Activated B cell treated with CpG ODN at 0.5 μM for 24 hours (primary cell): ENCODE data around the gene ZMYND12. TPM values are rescaled to one million over a fixed set of nuclear protein-coding genes. Genes with fewer than 3 reads are reported as not detected.

Experiments used
- ATAC-seq: fragments of 200-7000 bp; cut with Tn5 transposase; one replicate; pipeline ENCODE4 v1.10.0; 2021; ENCODE audit warnings: low read depth, mild to moderate bottlenecking, moderate library complexity
- CTCF ChIA-PET: fragments of 350-600 bp; sonication (Branson Sonifier 250); formaldehyde crosslinking; loops from one replicate; lab custom pipeline; 2021; ENCODE audit warnings: antibody characterized with exemption; lab: Charles Lee
- POLR2A ChIA-PET: fragments of 350-600 bp; sonication (Branson Sonifier 250); formaldehyde crosslinking; loops from one replicate; lab custom pipeline; 2021; ENCODE audit warnings: antibody characterized with exemption; lab: Charles Lee
- DNase-seq: peaks from one replicate; pipeline ENCODE4 v3.0.0; 2022
- H3K27ac Mint-ChIP-seq: one replicate; pipeline ENCODE4 v1.8.0; 2020; ENCODE audit warnings: mixed read lengths
- H3K27me3 Mint-ChIP-seq: one replicate; pipeline ENCODE4 v1.8.0; 2021; ENCODE audit warnings: mixed read lengths
- H3K36me3 Mint-ChIP-seq: one replicate; pipeline ENCODE4 v1.8.0; 2021; ENCODE audit warnings: low read depth, mixed read lengths
- H3K4me1 Mint-ChIP-seq: one replicate; pipeline ENCODE4 v1.8.0; 2021; ENCODE audit warnings: mixed read lengths
- H3K4me3 Mint-ChIP-seq: one replicate; pipeline ENCODE4 v1.8.0; 2020; ENCODE audit warnings: mild to moderate bottlenecking, mixed read lengths
- H3K9me3 Mint-ChIP-seq: one replicate; pipeline ENCODE4 v1.8.0; 2020; ENCODE audit warnings: mixed read lengths
- CTCF ChIP-seq: fragments of 200-600 bp; IDR thresholded peaks from one replicate; pipeline ENCODE4 v1.8.0; 2022; ENCODE audit warnings: antibody characterized with exemption, mild to moderate bottlenecking
- intact Hi-C: fragments of 100-400 bp; cut with micrococcal nuclease; formaldehyde crosslinking; loops from one replicate; pipeline ENCODE4 v1.15.1; 2024
- total RNA-seq: library from RNA; stranded (reverse); gene quantifications from 2 replicates; pipeline ENCODE4 v1.2.3, GENCODE V29; 2022

The ZMYND12 gene
- total RNA-seq, 1 donor from 2014 or later, result 0.53 TPM

GRCh38 chr1:42423681-42424080, 32.1 kb downstream of the ZMYND12 start:
- DNase-seq (no peak), ATAC-seq (no peak)
- intact Hi-C loops, result no loop called here
- ChIA-PET POLR2A (no interaction called here), CTCF (no interaction called here)
- no peak overlapping the region for H3K27ac Mint-ChIP-seq
- H3K36me3 Mint-ChIP-seq, result no peaks in the 10 kb centered on the region
- H3K4me3 Mint-ChIP-seq, result no peak overlapping the region
- H3K9me3 Mint-ChIP-seq, result no peaks in the 10 kb centered on the region
- TF ChIP-seq CTCF, result no peak
- H3K27me3 Mint-ChIP-seq, result peaks cover 18% of the 10 kb centered on the region
- no peaks in the 10 kb centered on the region for H3K4me1 Mint-ChIP-seq

DNA sequence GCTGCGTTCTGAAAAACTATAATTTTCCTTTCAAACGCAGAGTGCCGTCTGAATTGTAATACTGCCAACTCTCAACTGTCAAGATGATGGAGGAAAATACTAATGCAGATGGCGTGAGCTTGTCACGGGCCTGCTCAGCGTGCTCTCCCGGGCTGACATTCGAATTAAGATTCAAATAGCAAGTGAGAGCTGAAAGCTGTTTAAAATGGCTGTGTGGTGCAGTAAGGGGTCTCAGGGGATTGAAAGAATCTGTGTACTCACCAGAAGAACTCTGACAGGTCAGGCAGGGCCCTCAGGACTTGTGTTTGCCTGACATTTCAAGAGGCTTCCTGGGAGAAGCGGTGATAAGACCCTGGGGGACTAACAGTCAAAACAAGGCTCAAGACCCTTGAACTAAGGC, 33.1 kb downstream of the ZMYND12 start:
- Mint-ChIP-seq H3K36me3 (no peaks in the 10 kb centered on the region), H3K4me1 (no peaks in the 10 kb centered on the region), H3K4me3 (no peak overlapping the region), H3K27ac (no peak overlapping the region), H3K9me3 (no peaks in the 10 kb centered on the region), H3K27me3 (peaks cover 22% of the 10 kb centered on the region)
- POLR2A ChIA-PET, result no interaction called here
- DNase-seq (no peak), ATAC-seq (no peak)
- no peak for TF ChIP-seq CTCF
- CTCF ChIA-PET, result no interaction called here
- intact Hi-C loops, result no loop called here

DNA sequence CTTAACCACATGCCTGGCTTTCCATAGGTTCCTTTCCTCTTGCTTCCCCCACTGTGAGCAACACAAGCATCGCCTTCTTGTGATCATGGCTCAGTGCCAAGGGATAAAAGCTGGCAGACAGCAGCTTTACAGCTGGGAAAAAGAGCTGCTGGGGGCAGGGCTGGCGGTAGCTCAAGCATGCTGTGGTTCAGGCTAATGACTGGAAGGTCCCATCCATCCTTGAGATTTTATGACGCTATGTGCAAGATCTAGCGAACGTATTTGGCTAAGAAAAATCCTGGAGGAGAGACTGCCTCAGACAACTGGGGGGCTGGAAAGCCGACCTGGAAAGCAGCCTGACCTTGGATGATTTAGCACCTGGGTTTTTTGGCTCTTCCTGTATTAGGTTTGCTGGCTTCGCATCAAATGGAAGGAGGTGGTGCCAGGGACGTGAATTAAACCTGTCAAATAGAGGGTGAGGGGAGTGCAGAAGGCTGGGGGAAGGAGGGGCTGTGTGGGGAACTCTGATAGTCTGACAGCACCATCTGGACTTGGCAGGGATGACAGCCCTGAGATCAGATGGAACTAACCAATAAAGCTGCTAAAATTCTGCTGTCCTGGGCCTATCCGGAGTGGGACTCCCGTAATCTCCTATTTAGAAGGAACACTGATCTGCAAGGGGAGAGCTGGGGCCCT, 34.8 kb downstream of the ZMYND12 start:
- Mint-ChIP-seq H3K9me3 (no peaks in the 10 kb centered on the region), H3K4me3 (no peak overlapping the region), H3K4me1 (no peaks in the 10 kb centered on the region), H3K27ac (no peak overlapping the region), H3K27me3 (peaks cover 22% of the 10 kb centered on the region), H3K36me3 (no peaks in the 10 kb centered on the region)
- no peak for TF ChIP-seq CTCF
- DNase-seq, result no peak
- intact Hi-C loops, result no loop called here
- CTCF ChIA-PET, result no interaction called here
- ATAC-seq, result no peak
- POLR2A ChIA-PET, result no interaction called here

DNA sequence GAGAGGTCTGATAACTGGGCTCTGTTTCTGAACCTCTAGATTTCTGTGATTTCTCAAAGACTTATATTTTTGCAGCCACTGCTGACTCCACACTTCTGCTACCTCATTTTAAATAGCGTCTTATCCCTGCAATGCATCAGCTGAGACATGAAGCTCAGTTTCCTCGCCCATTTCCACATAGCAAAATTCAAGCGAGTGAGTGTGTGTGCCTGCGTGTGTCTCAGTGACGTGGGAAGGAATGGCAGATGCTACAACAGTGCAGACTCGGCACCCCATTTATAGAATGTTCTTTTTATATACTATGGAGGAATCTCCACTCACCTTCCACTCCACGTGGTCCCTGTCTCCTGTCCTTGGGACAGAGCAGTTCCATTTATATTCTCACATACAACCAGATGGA, 35.7 kb downstream of the ZMYND12 start:
- ChIA-PET POLR2A (no interaction called here), CTCF (no interaction called here)
- Mint-ChIP-seq H3K4me1 (no peaks in the 10 kb centered on the region), H3K27me3 (peaks cover 23% of the 10 kb centered on the region), H3K36me3 (no peaks in the 10 kb centered on the region), H3K9me3 (no peaks in the 10 kb centered on the region), H3K27ac (no peak overlapping the region), H3K4me3 (no peak overlapping the region)
- DNase-seq (no peak), ATAC-seq (no peak)
- no peak for TF ChIP-seq CTCF
- intact Hi-C loops, result no loop called here

DNA sequence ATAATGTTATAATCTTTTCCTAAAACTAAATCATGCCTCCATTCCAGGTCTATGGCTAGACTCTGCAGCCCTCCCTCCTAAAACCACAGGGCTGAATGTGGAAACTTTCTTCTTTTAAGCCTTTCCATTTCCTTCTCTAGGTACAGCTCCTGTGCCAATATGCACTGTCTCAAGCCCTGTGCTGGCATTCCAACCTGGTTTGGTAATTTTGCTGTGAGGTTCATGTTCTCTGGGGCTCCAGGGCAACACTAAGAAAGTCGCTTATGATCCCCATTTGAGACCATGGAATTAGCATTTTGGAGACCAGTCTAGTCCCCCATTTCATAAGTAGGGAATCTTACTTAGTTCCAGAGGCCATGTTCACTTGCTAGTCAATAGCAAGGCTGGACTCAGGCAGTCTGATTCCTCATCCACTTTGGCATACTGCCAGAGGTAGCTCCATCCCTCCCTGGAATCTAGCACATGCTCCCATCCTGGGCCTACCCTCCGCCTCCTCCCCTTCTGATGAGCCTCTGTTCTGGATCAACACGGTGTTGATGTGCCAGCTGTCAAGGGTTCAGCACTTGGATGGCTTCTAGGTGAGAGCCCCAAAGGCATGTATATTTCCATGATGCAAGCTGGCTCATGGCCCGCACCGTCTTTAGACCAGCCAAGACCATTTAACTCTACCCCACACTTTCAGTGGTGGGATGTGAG, 36.5 kb downstream of the ZMYND12 start:
- Mint-ChIP-seq H3K27ac (no peak overlapping the region), H3K9me3 (no peaks in the 10 kb centered on the region), H3K27me3 (peaks cover 25% of the 10 kb centered on the region), H3K36me3 (no peaks in the 10 kb centered on the region), H3K4me3 (no peak overlapping the region), H3K4me1 (no peaks in the 10 kb centered on the region)
- ChIA-PET POLR2A (no interaction called here), CTCF (no interaction called here)
- no peak for DNase-seq
- TF ChIP-seq CTCF, result no peak
- no peak for ATAC-seq
- intact Hi-C loops, result no loop called here
